ENCODE data around the gene TECPR2.
"Not testable (repeated sequence)": the region's sequence is repeated elsewhere in the genome, so short reads cannot be mapped to it uniquely, and the experiment has no call there.

Gene TECPR2

GRCh38 chr14:102539544-102540314 is 177.0 kb downstream of the TECPR2 start:
- H3K4me3 ChIP-seq (ENCODE audit: low read depth, low read length), result no peak overlapping the region
- TF ChIP-seq, protein P1, sequence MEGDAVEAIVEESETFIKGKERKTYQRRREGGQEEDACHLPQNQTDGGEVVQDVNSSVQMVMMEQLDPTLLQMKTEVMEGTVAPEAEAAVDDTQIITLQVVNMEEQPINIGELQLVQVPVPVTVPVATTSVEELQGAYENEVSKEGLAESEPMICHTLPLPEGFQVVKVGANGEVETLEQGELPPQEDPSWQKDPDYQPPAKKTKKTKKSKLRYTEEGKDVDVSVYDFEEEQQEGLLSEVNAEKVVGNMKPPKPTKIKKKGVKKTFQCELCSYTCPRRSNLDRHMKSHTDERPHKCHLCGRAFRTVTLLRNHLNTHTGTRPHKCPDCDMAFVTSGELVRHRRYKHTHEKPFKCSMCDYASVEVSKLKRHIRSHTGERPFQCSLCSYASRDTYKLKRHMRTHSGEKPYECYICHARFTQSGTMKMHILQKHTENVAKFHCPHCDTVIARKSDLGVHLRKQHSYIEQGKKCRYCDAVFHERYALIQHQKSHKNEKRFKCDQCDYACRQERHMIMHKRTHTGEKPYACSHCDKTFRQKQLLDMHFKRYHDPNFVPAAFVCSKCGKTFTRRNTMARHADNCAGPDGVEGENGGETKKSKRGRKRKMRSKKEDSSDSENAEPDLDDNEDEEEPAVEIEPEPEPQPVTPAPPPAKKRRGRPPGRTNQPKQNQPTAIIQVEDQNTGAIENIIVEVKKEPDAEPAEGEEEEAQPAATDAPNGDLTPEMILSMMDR (IDR thresholded peaks at IDR 0.05; ENCODE audit: low read depth, low read length, missing control alignments), result no peak
- DNase-seq (ENCODE audit: low read depth), result no peak

GRCh38 chr14:102540315-102541028 is 177.7 kb downstream of the TECPR2 start:
- in situ Hi-C loops (cut with HindIII; ENCODE audit: low sequenced_read_pairs), result no loop called here
- no peak for DNase-seq (ENCODE audit: low read depth)
- TF ChIP-seq, protein P1 (IDR thresholded peaks at IDR 0.05; ENCODE audit: low read depth, low read length, missing control alignments), result no peak
- no peak overlapping the region for H3K4me3 ChIP-seq (ENCODE audit: low read depth, low read length)

More at GRCh38 chr14:102539544-102540314, 177.0 kb downstream of the TECPR2 start:
- in situ Hi-C loops (cut with HindIII; ENCODE audit: low sequenced_read_pairs), result no loop called here

DNA sequence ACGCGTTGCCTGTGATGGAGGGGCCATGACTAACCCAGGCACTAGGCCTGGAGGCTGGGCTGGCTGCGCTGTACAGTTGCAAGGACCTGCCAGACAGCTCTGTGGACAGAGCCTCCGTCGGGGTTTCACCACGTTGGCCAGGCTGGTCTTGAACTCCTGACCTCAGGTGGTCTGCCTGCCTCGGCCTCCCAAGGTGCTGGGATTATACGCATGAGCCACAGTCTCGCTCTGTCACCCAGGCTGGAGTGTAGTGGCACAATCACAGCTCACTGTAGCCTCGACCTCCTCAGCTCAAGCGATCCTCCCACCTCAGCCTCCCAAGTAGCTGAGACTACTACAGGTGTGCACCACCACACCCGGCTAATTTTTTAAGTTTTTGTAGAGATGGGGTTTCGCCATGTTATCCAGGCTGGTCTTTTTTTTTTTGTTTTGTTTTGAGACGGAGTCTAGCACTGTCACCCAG is 178.3 kb downstream of the TECPR2 start:
- in situ Hi-C loops (cut with HindIII; ENCODE audit: low sequenced_read_pairs); DNase-seq (ENCODE audit: low read depth); H3K4me3 ChIP-seq (ENCODE audit: low read depth, low read length): not testable (repeated sequence)

GRCh38 chr14:102541771-102542170 is 179.0 kb downstream of the TECPR2 start:
- TF ChIP-seq, protein P1 (IDR thresholded peaks at IDR 0.05; ENCODE audit: low read depth, low read length, missing control alignments), result no peak
- no peak overlapping the region for H3K4me3 ChIP-seq (ENCODE audit: low read depth, low read length)
- in situ Hi-C loops (cut with HindIII; ENCODE audit: low sequenced_read_pairs), result no loop called here
- DNase-seq (ENCODE audit: low read depth), result no peak

GRCh38 chr14:102544046-102544746 is 181.5 kb downstream of the TECPR2 start:
- in situ Hi-C loops (cut with HindIII; ENCODE audit: low sequenced_read_pairs), result no loop called here

GRCh38 chr14:102544747-102545460 is 182.2 kb downstream of the TECPR2 start:
- TF ChIP-seq, protein P1 (IDR thresholded peaks at IDR 0.05; ENCODE audit: low read depth, low read length, missing control alignments), result no peak
- in situ Hi-C loops (cut with HindIII; ENCODE audit: low sequenced_read_pairs), result no loop called here
- no peak overlapping the region for H3K4me3 ChIP-seq (ENCODE audit: low read depth, low read length)
- DNase-seq (ENCODE audit: low read depth), result no peak

More at GRCh38 chr14:102544046-102544746, 181.5 kb downstream of the TECPR2 start:
- no peak overlapping the region for H3K4me3 ChIP-seq (ENCODE audit: low read depth, low read length)
- TF ChIP-seq, protein P1 (IDR thresholded peaks at IDR 0.05; ENCODE audit: low read depth, low read length, missing control alignments), result no peak
- DNase-seq (ENCODE audit: low read depth), result no peak

All from astrocyte of the cerebellum (primary cell).